Measurements from ENCODE around the gene NEUROD2.

- TF ChIP-seq, protein P1, sequence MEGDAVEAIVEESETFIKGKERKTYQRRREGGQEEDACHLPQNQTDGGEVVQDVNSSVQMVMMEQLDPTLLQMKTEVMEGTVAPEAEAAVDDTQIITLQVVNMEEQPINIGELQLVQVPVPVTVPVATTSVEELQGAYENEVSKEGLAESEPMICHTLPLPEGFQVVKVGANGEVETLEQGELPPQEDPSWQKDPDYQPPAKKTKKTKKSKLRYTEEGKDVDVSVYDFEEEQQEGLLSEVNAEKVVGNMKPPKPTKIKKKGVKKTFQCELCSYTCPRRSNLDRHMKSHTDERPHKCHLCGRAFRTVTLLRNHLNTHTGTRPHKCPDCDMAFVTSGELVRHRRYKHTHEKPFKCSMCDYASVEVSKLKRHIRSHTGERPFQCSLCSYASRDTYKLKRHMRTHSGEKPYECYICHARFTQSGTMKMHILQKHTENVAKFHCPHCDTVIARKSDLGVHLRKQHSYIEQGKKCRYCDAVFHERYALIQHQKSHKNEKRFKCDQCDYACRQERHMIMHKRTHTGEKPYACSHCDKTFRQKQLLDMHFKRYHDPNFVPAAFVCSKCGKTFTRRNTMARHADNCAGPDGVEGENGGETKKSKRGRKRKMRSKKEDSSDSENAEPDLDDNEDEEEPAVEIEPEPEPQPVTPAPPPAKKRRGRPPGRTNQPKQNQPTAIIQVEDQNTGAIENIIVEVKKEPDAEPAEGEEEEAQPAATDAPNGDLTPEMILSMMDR (IDR thresholded peaks at IDR 0.05) = no peak
- TF ChIP-seq POLR2AphosphoS5 (IDR thresholded peaks at IDR 0.05) = no peak
- no peak for TF ChIP-seq EP300 (IDR thresholded peaks at IDR 0.05)
These were observed 52.4 kb downstream of the NEUROD2 start for GRCh38 chr17:39555368-39555767.
